Hematopoietic multipotent progenitor cell treated with erythropoietin and hydrocortisone succinate and interleukin-3 and kit ligand, for 15 days (in vitro differentiated cells): Measurements from ENCODE around the gene MFAP4.
A peak's percentile ranks its signal among the peaks of the same experiment; 100 is the strongest.

Experiments used
- DNase-seq: peaks from one replicate; pipeline ENCODE4 v3.0.0-alpha.2; 2015; ENCODE audit warnings: low spot score

MFAP4 gene

GRCh38 chr17:19410091-19410490 is 23.1 kb upstream of the MFAP4 start:
- DNase-seq, result no peak

DNA sequence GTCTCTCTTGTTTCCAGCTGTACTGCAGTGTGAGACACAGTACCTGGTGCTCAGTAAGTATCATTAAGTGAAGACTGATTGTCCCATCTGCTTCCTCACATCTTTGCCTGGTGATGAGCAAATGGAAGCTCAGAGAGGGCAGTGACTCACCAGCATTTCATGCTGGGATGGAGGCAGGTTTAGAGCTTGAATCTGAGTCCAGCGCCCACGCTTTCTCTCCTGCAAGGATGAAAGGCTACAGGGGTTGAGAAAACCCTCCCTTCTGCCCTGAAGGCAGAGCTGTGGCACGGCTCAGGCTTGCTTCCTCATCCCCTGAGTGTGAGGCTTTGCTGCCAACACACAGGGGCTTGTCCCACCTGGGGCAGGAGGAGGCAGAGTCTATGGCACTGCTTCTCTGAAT is 22.5 kb upstream of the MFAP4 start:
- DNase-seq, result no peak

GRCh38 chr17:19409066-19409465 is 22.1 kb upstream of the MFAP4 start:
- DNase-seq, result no peak

GRCh38 chr17:19408346-19408710 is 21.3 kb upstream of the MFAP4 start:
- DNase-seq, result no peak

DNA sequence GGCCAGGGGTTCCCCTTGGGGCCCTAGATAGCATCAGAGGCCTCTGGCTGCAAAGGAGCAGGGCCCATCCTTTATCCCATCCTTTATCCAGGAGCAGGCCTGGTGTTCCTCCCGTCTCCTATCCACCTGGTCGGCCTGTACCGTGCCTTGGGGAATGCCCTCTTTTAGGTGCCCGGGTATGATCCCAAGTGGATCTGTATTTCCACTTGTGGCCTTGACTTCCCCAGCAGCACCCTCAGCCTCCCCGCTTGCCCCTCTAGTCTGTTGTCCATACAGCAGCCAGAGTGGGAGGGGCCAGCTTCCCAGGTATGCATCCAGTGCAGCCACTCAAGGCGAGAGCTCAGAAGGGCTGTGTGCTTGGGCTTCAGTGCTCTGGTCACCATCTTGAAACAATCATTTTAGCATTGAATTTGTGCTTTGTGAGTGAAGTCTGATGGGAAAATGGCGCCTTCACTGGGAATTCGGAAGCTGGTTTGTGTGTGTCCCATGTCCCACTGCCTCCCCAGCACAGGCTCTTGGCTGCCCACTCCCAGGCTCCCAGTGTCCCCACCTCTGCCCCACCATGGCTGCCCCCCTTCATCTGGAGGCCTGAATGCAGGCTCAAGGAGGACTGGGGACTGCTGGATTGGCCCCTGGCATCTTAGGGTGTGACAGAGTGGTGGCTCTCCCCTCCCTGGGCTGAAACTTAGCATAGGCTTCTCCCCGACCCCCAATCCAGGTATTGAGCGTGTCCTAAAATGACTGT is 20.8 kb upstream of the MFAP4 start:
- no peak for DNase-seq

DNA sequence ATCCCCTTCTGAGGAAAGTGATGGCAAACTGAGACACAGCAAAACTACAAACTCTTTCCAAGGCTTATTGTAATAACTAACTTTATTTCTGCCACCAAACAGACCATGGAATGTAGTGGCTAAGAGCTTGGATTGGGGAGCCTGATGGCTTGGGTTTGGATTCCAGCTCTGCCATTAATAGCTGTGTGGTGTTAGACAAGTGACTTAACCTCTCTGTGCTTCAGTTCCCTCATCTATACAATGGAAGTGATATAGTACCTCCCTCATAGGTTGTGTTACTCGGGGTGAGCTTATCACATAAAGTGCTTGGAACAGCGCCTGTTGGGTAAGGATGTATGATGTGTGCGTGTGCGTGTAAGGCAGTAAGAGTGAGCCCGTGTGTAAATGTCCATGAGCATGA is 18.1 kb upstream of the MFAP4 start:
- no peak for DNase-seq

DNA sequence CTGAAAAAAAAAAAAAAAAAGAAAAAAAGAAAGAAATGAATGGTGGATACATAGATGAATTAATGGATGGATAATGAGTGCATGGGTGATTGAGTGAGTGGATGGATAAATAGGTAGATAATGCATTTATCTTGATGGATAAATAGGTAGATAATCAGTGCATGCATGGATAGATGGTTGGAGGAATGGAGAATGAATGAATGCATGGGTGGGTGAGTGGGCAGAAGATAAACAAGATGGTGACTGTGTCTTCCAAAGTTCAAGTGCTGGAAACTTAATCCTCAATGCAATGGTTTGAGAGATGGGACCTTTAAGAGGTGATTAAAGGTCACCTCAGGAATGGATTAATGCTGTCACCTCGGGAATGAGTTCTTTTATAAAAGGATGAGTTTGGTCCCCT is 17.3 kb upstream of the MFAP4 start:
- no peak for DNase-seq

GRCh38 chr17:19403021-19403420 is 16.0 kb upstream of the MFAP4 start:
- no peak for DNase-seq

DNA sequence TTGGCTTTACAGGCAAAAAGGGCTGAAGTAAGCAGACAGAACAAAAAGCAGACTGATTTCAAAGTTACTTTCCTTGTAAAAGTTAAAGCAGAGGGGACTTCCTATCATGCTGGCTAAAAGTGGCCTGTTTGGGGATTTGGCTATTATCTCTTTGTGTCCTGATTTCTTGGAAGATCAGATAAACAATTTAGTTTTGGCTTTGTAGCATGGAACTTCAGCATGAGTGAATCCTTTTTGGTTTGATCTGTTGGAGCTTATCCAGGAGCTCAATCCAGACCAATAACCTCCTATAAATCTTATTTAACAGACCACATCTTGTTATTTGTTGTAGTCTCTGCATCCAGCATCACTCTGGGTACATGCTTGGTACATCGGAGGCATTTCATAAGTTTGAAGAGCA is 15.2 kb upstream of the MFAP4 start:
- DNase-seq, result no peak

- no peak for DNase-seq
Observed at GRCh38 chr17:19401321-19402010, 14.5 kb upstream of the MFAP4 start.

GRCh38 chr17:19399750-19400450 is 12.9 kb upstream of the MFAP4 start:
- no peak for DNase-seq

GRCh38 chr17:19398301-19399181 is 11.6 kb upstream of the MFAP4 start:
- no peak for DNase-seq

GRCh38 chr17:19397556-19398041 is 10.6 kb upstream of the MFAP4 start:
- DNase-seq, result no peak

DNA sequence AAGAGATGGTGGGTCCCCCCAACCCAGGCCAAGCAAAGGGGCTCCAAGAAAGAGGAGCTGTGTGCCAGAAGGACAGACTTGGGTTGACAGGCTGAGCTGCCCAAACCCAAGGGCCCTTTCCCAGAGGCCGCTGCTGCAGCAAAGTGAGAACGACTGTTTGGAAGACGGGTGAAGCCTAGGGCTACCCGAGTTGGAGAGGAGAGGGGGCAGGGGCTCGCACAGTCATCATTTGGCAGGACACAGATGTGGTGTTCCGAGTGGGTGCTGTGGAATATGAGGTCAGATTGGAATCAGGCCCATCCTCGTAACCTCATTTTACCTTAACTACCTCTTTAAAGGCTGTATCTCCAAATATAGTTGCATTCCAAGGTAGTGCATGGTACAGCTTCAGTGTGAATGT is 5.3 kb upstream of the MFAP4 start:
- no peak for DNase-seq

DNA sequence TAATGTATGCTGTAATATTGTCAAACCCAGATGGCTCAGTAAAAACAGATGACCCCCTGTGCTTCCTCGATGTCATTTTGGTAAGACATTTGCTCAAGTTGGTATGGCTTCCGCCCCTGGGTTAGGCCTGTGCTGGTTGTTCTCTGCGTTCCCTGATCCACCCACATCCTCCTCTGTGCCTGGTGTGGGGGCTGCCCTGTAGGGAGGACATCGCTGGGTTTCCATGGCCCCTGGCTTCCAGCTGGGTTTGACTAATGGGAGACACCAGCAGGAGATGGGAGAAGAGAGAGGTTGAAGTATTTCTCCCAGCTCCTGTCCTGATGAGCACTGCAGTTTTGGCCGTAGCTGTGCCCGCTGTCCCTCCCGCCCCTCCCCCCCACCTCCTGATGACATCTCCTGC is 4.4 kb upstream of the MFAP4 start:
- no peak for DNase-seq

- no peak for DNase-seq
Observed at GRCh38 chr17:19390951-19391350, 4.0 kb upstream of the MFAP4 start.

- peak; percentile 35 for DNase-seq
Observed at GRCh38 chr17:19388791-19389785, 2.1 kb upstream of the MFAP4 start.

DNA sequence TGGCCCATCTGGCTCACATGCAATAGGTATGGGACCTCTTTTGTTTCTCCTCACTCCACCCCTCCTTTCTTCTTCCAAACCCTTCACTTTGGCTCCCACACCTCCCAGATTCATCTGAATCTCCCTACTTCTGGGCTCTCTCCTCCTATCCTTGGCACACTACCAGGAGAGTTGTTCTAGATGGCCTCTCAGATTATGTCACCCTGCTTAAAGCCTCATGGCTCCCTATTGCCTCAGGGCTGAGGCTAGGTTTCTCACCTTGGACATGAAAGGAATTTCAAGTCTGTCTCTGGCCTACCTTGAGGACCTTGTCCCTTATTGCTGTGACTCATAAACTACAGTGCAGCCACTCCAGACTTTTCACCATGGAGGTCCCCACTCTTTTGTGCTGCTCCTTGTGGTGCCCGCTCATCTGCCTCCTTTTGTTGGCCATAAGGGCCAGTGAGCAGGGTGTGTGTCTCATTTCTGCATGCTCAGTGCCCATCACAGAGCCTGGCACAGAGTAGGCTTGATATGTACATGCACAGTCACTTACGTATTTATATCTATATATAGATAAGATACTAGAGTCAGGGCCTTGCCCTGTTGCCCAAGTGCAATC is 1.0 kb upstream of the MFAP4 start:
- no peak for DNase-seq

DNA sequence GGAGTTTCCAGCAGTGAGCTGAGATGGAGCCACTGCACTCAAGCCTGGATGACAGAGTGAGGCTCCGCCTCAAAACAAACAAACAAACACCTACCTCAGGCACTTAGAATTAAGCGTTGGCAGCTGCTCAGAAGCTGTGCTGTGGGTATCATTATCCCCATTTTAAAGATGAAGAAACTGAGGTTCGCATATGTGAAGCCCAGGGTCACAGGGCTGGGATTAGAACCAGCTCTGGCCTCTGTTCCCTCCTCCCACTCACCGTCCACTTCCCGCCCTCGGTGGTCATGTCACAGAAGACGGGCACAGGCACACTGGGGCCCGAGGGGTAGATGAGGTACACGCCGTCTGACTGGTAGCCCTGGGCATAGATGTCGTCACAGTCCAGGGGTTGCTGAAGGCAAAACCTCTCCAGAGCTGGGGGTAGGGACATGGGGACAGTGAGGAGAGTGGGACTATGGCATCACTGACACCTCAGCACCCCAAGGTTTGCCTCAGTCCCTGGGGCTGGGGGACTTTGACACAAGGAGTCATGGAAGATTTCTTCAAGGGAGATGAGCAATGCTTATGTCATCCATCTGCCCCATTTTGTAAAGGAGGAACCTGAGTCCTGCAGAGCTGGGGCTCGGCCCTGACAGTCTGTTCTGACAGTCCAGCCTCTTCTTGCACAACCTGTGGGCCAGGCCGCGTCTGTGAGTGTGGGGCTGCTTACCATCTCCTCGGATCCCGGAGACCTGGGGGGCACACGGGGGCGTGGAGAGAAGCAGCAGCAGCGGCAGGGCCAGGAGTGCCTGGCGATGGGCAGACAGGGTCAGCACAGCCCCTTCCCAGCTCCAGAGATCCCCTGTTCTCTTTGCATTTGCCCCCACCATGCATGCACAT is 700 bp downstream of the MFAP4 start:
- no peak for DNase-seq
